ENCODE data around the gene MAST3.

Gene MAST3

GRCh38 chr19:18109733-18110608 lies 12.4 kb downstream of the MAST3 start (continued):
- TF ChIP-seq ZBTB26 (tag by site-specific recombination; optimal IDR thresholded peaks at IDR 0.05) (peak; percentile 38), ZBTB20 (tag by site-specific recombination; IDR thresholded peaks at IDR 0.05) (peak; percentile 25; the same call in 1 of the 2 replicates), ZBTB7A (tag by site-specific recombination; IDR thresholded peaks at IDR 0.05; ENCODE audit: low read depth) (0 out of 2 replicates have a peak, but pooled peaks have one; percentile 27), ZBTB11 (tag by site-specific recombination; conservative IDR thresholded peaks at IDR 0.05; ENCODE audit: low read depth) (peak; percentile 50; the same call in 1 of the 2 replicates), ZNF302 (tag by site-specific recombination; IDR thresholded peaks at IDR 0.05; ENCODE audit: low read depth) (no peak), ZFHX2 (tag by site-specific recombination; conservative IDR thresholded peaks at IDR 0.05) (0 out of 2 replicates have a peak, but pooled peaks have one; percentile 3), ZNF239 (tag by site-specific recombination; IDR thresholded peaks at IDR 0.05) (no peak), ZNF843 (tag by site-specific recombination; IDR thresholded peaks at IDR 0.05) (peak; percentile 20; the same call in 1 of the 2 replicates), KLF1 (tag by site-specific recombination; IDR thresholded peaks at IDR 0.05) (peak; percentile 58), ZSCAN30 (tag by site-specific recombination; IDR thresholded peaks at IDR 0.05) (peak; percentile 62; the same call in 1 of the 2 replicates), GLIS1 (tag by site-specific recombination; IDR thresholded peaks at IDR 0.05) (peak; percentile 59; the same call in 1 of the 2 replicates), ZNF223 (tag by site-specific recombination; IDR thresholded peaks at IDR 0.05) (0 out of 2 replicates have a peak, but pooled peaks have one; percentile 3), KLF8 (tag by site-specific recombination; IDR thresholded peaks at IDR 0.05) (peak; percentile 17; the same call in 1 of the 2 replicates), PATZ1 (tag by site-specific recombination; IDR thresholded peaks at IDR 0.05) (peak; percentile 73), ZNF623 (tag by site-specific recombination; IDR thresholded peaks at IDR 0.05) (no peak), ZNF596 (tag by site-specific recombination; IDR thresholded peaks at IDR 0.05) (0 out of 2 replicates have a peak, but pooled peaks have one; percentile 14), ZBTB48 (tag by site-specific recombination; IDR thresholded peaks at IDR 0.05) (0 out of 2 replicates have a peak, but pooled peaks have one; percentile 1), SP2 (tag by site-specific recombination; IDR thresholded peaks at IDR 0.05) (peak; percentile 50), GLIS2 (tag by site-specific recombination; IDR thresholded peaks at IDR 0.05) (0 out of 2 replicates have a peak, but pooled peaks have one; percentile 34), ZBTB8A (tag by site-specific recombination; IDR thresholded peaks at IDR 0.05) (peak; percentile 62), ZBTB10 (tag by site-specific recombination; IDR thresholded peaks at IDR 0.05) (0 out of 2 replicates have a peak, but pooled peaks have one; percentile 31), ZNF529 (tag by site-specific recombination; IDR thresholded peaks at IDR 0.05; ENCODE audit: insufficient replicate concordance) (no peak)

Data from HEK293 (cell line).